GM19099 (cell line): ENCODE results near the gene SEMA3C.

Source experiments
- POLR2A ChIP-seq: IDR thresholded peaks from 3 replicates; pipeline ENCODE4 v1.6.1; 2011; ENCODE audit warnings: low read depth; ENCODE audit not compliant: insufficient read length; ENCODE audit errors: extremely low read depth

SEMA3C gene

DNA sequence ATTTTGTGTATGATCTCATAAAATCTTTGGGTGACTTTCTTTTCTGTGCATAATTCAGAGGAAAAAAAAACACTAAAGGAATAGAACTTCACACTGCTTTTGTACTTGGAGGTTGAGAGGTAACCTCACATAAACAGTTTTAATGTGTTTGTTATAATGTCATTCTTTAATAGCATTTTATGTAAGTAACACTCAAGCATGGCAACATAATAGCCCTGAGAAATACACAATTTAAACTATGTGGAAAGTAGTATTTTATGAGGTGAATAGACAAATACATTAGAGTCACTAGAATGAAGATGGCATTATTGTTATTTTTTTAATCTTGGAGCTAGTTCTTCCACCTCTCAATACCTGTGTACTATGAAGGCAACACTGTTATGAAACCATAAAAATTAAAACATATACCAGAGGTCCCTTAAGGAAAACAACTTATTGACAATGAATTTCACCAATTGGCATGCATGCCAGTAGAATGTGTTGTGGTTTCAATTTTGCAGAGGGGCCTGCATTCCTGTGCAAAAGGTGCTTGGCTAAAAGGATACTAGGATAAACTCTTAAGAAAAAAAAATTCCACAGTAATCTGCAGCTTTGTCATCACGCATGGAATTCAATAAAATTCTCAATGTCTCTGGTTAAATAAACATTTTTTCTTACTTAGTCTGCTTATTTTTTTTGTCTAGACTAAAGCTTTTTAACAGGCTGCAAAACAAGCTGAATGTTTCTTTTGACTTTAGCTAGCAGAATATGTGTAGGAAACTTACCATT is 177.9 kb downstream of the SEMA3C start:
- TF ChIP-seq POLR2A, result no peak

GRCh38 chr7:80736371-80737125 is 182.3 kb downstream of the SEMA3C start:
- no peak for TF ChIP-seq POLR2A

GRCh38 chr7:80735330-80735729 is 183.5 kb downstream of the SEMA3C start:
- TF ChIP-seq POLR2A, result no peak

DNA sequence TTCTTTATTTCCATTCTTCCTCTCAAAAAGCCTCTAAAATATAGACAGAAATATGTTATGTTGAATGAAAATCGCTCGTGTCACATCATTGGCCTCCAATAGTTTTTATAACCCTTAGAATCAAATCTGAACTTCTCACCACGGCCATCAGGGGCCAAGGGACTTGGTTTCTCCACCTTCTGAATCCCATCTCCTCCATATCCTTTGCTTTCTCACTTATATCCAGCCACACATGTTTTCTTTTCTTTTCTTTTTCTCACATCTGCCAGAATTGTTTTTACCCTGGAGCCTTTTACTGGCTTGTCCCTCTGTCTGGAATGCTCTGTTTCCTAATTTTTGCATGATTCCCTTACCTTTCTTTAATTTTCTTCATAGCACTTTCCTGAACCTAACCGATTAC is 184.8 kb downstream of the SEMA3C start:
- TF ChIP-seq POLR2A, result no peak

DNA sequence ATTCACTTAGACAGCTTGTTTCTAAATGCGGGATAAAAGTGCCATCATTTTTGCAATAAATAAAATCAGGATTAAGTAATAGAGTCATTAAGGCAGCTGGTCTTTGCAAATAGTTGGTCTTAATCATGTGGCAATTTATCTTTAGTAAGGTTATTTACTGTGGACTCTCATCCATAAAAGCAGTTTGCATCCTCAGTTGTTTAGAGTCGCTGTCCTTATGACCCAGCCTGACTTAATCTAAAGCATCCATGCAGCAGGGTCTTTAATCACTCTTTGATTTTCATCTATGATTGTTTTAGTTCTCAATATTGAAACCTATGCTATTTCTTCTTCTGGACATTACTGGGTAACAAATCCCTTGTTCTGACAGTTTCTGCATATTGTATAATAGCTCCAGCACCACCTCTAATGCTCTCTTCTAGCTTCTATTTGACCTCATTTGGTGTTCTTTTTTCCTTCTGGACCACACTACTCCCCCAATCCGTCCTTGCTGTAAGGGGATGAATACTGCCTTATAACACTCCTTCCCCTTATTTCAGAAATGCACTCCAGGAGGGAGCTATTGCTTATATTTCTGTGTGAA is 185.4 kb downstream of the SEMA3C start:
- TF ChIP-seq POLR2A, result no peak

DNA sequence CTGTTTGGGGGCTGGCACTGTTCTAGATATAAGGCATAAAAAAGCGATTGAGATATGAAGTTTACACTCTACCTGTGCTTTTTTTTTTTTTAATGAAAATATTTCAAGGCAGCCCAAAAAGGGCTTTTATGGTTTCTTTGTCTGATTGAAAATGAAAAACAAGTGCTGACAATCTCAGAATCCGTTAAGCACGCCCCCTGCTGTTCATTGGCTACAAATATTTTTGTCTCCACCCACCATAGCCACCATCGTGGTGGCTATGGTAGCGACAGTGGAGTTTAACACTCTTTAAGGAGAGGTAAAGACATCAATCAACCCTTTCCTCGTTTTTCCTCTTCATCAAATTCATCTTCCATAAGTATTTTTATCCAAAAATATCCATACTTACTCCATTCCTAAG is 186.2 kb downstream of the SEMA3C start:
- TF ChIP-seq POLR2A, result no peak

DNA sequence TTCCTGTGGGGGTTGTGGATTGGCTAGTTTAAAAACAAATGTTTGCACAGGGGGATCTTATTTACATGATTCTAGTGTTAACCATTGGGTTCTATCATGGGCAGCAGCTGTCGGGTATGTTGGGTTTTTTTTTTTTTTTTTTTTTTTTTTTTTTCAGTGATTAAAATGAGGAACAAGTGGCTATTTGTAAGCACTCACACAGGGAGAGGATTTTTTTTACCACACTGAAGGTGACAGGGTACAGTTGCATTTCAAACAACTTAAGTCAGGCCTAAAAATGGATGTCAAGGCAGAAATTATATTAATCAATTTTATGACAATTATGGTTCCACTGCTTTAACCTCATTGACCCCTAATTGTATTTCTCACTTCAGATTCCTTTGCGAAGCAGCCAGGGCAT is 187.6 kb downstream of the SEMA3C start:
- TF ChIP-seq POLR2A, result no peak

- no peak for TF ChIP-seq POLR2A
Measured at GRCh38 chr7:80729591-80730320, 189.1 kb downstream of the SEMA3C start.

DNA sequence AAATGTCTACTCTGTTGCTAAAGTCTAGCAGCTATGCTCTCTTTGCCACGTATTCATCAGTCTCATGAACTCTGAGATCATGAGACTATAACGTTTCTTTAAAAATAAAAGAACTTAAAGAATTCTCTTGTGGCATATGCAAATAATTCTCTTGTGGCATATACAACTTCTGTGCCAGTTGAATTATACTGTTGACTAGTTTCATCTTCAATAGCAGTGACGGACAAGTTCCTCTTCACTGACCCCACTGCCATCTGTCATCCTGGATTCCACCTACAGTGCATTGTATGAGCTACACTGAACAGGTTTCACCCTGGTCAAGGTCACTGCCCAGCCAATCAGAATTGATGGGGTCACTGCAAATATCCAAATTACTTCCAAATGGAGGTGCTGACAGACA is 192.2 kb downstream of the SEMA3C start:
- no peak for TF ChIP-seq POLR2A

- TF ChIP-seq POLR2A, result no peak
Measured at GRCh38 chr7:80725181-80725611, 193.7 kb downstream of the SEMA3C start.

- TF ChIP-seq POLR2A, result no peak
Measured at GRCh38 chr7:80724249-80724871, 194.5 kb downstream of the SEMA3C start.

DNA sequence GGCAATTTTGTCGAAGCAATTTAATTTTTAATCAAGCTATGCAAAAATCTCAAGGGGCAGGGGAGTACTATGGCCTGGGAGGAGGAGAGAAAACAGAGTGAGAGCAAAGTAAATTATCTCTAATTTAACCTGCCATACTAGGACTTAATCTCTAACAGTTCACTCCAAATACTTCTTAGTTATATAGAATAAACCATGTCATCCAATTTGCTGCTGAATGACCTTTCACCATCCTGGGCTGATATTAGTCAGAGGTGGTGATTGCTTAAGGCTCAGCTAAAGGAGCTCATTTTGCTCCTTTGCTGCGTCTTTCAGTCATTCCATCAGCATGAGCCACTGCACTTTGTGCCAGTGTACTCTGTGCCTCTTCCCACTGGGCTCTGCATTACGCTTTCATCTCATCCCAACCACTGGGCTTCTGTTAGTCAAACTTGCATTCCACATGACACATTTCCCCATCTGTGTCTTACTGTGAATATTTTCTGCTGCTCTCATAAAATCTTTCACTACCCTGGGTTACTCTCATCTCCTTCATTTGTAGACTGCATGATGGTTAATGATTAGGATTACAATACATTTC is 196.1 kb downstream of the SEMA3C start:
- no peak for TF ChIP-seq POLR2A

DNA sequence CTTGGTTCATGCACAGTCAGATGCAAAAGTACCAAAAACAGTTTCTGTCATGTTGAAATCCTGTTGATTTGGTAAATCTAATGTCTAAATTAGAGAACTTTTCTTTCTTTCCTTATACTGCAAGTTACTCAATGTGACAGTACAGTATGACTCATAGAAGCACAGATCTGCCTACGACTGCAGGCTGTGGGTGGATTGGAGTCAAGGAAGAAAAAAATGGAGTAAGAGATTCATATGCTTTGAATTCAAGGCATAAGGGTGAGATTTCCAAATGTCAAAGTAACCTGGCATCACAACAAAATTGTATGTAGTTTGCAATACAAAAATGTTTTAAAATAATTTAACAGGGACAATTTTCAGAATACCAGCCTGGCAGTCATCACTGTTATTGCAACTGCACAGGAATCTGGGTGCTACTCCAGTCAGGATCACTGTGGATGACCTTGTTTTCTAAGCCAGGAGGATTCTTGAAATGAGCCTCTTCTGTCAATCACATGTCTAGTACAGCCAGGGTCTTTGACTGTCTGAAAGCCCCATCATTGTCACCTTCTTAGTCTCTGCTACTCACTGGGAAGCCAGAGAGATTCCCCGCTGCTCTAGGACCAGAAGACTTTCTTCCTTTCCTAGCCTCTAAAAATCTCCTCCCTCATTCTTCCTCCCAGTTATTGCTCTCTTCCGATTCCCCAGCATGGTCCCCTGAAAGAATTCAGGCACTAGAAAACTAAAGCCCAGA is 196.8 kb downstream of the SEMA3C start:
- TF ChIP-seq POLR2A, result no peak

- no peak for TF ChIP-seq POLR2A
Measured at GRCh38 chr7:80720146-80720545, 198.7 kb downstream of the SEMA3C start.
